Measurements from ENCODE around the gene KASH5.

Gene KASH5

DNA sequence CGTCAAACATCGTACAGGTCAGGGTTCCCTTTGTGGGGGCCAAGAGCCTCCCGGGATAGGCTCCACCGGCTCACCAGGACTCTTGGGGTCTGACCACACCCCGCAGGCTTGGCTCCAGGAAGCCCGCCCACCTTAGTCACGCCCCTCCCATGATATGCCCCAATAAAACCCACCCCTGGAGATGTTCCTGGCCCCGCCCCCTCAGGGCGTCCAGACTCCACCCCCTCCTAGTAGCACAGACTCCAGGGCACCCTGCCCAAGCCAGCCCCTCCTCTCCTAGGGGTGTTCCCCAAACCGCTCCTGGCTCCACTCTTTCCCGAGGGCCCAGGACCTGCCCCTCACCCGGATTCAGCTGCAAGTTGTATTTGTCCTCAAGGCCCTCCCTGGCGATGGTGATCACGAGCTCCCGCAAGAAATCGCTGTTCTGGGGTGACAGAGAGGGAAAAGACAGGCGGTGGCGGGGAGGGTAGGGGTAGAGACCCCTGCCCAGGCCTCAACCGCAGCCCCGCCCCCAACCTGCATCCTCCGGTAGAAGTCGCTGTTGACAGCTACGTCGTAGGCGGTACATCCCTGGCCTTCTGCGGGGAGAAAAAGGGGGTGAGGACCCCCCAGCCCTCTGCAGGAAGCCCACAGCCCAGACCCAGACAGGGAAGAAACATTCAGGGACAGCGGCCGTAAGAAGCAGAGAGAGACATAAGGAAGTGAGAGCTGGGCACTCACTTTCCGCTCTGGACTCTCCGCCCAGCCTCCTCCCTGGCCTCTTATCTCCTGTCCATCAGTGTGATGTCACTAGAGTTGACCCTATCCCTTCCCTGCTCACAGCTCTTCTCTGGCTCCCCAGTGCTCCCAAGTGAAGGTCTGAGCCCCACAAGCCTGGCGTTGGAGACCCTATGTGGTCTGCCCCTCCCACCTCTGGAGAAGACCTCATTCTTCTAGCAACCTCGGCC is 59.7 kb downstream of the KASH5 start:
- no peaks in the 10 kb centered on the region for H3K27me3 ChIP-seq (replicated peaks; ENCODE audit: insufficient read depth, low read length)
- H3K9me2 ChIP-seq (replicated peaks; ENCODE audit: insufficient read depth, low read length): no peaks in the 10 kb centered on the region
- no peak for DNase-seq
- H3K9me3 ChIP-seq (replicated peaks; ENCODE audit: insufficient read depth, low read length): no peaks in the 10 kb centered on the region
- peaks cover 14% of the 10 kb centered on the region for H3F3A ChIP-seq (ENCODE audit: insufficient read depth, low read length)
- no peaks in the 10 kb centered on the region for H4K20me1 ChIP-seq (ENCODE audit: insufficient read depth, low read length)
- TF ChIP-seq, protein P1, sequence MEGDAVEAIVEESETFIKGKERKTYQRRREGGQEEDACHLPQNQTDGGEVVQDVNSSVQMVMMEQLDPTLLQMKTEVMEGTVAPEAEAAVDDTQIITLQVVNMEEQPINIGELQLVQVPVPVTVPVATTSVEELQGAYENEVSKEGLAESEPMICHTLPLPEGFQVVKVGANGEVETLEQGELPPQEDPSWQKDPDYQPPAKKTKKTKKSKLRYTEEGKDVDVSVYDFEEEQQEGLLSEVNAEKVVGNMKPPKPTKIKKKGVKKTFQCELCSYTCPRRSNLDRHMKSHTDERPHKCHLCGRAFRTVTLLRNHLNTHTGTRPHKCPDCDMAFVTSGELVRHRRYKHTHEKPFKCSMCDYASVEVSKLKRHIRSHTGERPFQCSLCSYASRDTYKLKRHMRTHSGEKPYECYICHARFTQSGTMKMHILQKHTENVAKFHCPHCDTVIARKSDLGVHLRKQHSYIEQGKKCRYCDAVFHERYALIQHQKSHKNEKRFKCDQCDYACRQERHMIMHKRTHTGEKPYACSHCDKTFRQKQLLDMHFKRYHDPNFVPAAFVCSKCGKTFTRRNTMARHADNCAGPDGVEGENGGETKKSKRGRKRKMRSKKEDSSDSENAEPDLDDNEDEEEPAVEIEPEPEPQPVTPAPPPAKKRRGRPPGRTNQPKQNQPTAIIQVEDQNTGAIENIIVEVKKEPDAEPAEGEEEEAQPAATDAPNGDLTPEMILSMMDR (IDR thresholded peaks at IDR 0.05; ENCODE audit: low read length): no peak
- no peak for TF ChIP-seq EZH2 (optimal IDR thresholded peaks at IDR 0.05; ENCODE audit: low read depth, low read length)
- TF ChIP-seq EZH2phosphoT487 (IDR thresholded peaks at IDR 0.05; ENCODE audit: low read length): no peak
- peaks cover 5% of the 10 kb centered on the region; the same call in 1 of the 2 replicates for H3K4me1 ChIP-seq (ENCODE audit: low read length)
- H3K27ac ChIP-seq (ENCODE audit: low read length): no peak overlapping the region
- no peak overlapping the region for H3K4me2 ChIP-seq (ENCODE audit: low read depth, low read length)
- H3K36me3 ChIP-seq (replicated peaks; ENCODE audit: insufficient read depth, low read length): no peaks in the 10 kb centered on the region
- no peak overlapping the region for H3K4me3 ChIP-seq (ENCODE audit: low read length)
- peaks cover 20% of the 10 kb centered on the region for H3K79me2 ChIP-seq (ENCODE audit: low read length)
- H3K9ac ChIP-seq (ENCODE audit: low read length): no peak overlapping the region
- H2AFZ ChIP-seq (ENCODE audit: low read length): no peak overlapping the region

DNA sequence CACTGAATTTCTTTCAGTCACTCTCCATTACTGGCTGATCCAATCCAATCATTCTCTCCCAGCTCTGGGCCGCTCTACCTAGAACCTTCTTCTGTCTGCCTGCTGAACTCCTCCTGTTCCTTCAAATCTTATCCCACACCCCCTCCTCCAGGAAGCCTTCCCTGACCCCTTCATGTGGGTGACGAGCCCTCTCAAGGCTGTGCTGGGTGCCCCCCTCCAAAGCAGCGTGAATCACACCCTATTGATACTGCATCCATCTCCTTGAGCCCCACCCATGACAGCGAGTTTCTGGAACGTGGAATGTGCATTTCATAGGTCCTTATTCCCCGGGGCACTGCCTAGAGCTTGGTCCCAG is 60.4 kb downstream of the KASH5 start:
- Histone ChIP-seq H3K4me1 (ENCODE audit: low read length) (peaks cover 5% of the 10 kb centered on the region; the same call in 1 of the 2 replicates), H3K9me3 (replicated peaks; ENCODE audit: insufficient read depth, low read length) (no peaks in the 10 kb centered on the region), H3K9ac (ENCODE audit: low read length) (no peak overlapping the region), H2AFZ (ENCODE audit: low read length) (no peak overlapping the region), H3K9me2 (replicated peaks; ENCODE audit: insufficient read depth, low read length) (no peaks in the 10 kb centered on the region), H3K36me3 (replicated peaks; ENCODE audit: insufficient read depth, low read length) (no peaks in the 10 kb centered on the region), H3K27ac (ENCODE audit: low read length) (no peak overlapping the region), H3K4me2 (ENCODE audit: low read depth, low read length) (no peak overlapping the region), H3K79me2 (ENCODE audit: low read length) (peaks cover 20% of the 10 kb centered on the region), H3K27me3 (replicated peaks; ENCODE audit: insufficient read depth, low read length) (no peaks in the 10 kb centered on the region), H4K20me1 (ENCODE audit: insufficient read depth, low read length) (no peaks in the 10 kb centered on the region), H3F3A (ENCODE audit: insufficient read depth, low read length) (peaks cover 19% of the 10 kb centered on the region), H3K4me3 (ENCODE audit: low read length) (no peak overlapping the region)
- DNase-seq: no peak
- TF ChIP-seq, protein P1 (IDR thresholded peaks at IDR 0.05; ENCODE audit: low read length): no peak
- no peak for TF ChIP-seq EZH2phosphoT487 (IDR thresholded peaks at IDR 0.05; ENCODE audit: low read length)
- no peak for TF ChIP-seq EZH2 (optimal IDR thresholded peaks at IDR 0.05; ENCODE audit: low read depth, low read length)

DNA sequence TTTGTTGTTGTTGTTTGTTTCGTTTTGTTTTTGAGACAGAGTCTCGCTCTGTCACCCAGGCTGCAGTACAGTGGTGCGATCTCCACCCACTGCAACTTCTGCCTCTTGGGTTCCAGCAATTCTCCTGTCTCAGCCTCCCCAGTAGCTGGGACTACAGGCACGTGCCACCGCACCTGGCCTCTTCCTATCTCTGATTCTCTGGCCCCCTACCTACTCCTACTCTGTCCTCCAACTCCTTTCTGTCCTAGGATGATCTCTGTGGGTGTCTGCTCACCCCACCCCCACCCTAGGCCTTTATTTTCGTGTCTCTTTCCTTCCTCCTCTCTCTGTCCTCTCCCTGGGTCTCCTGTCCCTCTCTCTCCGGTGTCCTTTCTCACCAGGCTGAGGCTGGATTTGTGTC is 62.4 kb downstream of the KASH5 start:
- no peaks in the 10 kb centered on the region for H3K9me3 ChIP-seq (replicated peaks; ENCODE audit: insufficient read depth, low read length)
- no peak overlapping the region for H3K27ac ChIP-seq (ENCODE audit: low read length)
- H3K79me2 ChIP-seq (ENCODE audit: low read length): peaks cover 35% of the 10 kb centered on the region
- peaks cover 19% of the 10 kb centered on the region for H3F3A ChIP-seq (ENCODE audit: insufficient read depth, low read length)
- no peak overlapping the region for H2AFZ ChIP-seq (ENCODE audit: low read length)
- H3K9ac ChIP-seq (ENCODE audit: low read length): peak overlapping the region; percentile 5; the same call in 1 of the 2 replicates
- H3K27me3 ChIP-seq (replicated peaks; ENCODE audit: insufficient read depth, low read length): no peaks in the 10 kb centered on the region
- H3K36me3 ChIP-seq (replicated peaks; ENCODE audit: insufficient read depth, low read length): no peaks in the 10 kb centered on the region
- 0 out of 2 replicates have a peak overlapping the region, but pooled peaks have one; percentile 5 for H3K4me3 ChIP-seq (ENCODE audit: low read length)
- H3K9me2 ChIP-seq (replicated peaks; ENCODE audit: insufficient read depth, low read length): no peaks in the 10 kb centered on the region
- TF ChIP-seq, protein P1 (IDR thresholded peaks at IDR 0.05; ENCODE audit: low read length): no peak
- TF ChIP-seq EZH2 (optimal IDR thresholded peaks at IDR 0.05; ENCODE audit: low read depth, low read length) (no peak), EZH2phosphoT487 (IDR thresholded peaks at IDR 0.05; ENCODE audit: low read length) (no peak)
- DNase-seq: no peak
- peak overlapping the region; percentile 80 for H3K4me2 ChIP-seq (ENCODE audit: low read depth, low read length)
- H4K20me1 ChIP-seq (ENCODE audit: insufficient read depth, low read length): no peaks in the 10 kb centered on the region
- peaks cover 12% of the 10 kb centered on the region; the same call in 1 of the 2 replicates for H3K4me1 ChIP-seq (ENCODE audit: low read length)

Data from MM.1S (cell line).